ENCODE measurements around the gene ADPRH.

Gene ADPRH

GRCh38 chr3:119627461-119627860, 48.2 kb downstream of the ADPRH start:
- no peak for DNase-seq (ENCODE audit: extremely low read depth in 1 of 2, low read depth in 1 of 2)

DNA sequence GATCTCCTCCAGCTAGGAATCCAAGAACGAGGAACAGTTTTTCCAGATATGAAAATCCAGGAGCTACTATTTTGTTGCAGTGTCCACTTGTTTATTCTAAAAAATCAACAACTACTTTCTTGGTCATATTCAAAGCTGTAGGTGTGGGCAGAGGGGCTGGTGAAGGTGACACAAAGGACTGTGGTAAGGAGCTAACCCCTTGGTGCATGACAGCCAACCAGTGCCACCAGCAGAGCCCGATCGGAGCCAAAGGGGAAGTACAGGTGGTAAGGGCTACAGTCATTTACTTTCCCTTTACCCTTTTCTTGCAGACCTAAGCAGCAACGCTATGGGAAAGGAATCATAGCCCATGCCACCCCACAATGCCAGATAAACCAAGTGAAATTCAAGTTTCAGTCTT, 49.1 kb downstream of the ADPRH start:
- peak in 1 of 2 donors; percentile 10 for DNase-seq (ENCODE audit: extremely low read depth in 1 of 2, low read depth in 1 of 2)

DNA sequence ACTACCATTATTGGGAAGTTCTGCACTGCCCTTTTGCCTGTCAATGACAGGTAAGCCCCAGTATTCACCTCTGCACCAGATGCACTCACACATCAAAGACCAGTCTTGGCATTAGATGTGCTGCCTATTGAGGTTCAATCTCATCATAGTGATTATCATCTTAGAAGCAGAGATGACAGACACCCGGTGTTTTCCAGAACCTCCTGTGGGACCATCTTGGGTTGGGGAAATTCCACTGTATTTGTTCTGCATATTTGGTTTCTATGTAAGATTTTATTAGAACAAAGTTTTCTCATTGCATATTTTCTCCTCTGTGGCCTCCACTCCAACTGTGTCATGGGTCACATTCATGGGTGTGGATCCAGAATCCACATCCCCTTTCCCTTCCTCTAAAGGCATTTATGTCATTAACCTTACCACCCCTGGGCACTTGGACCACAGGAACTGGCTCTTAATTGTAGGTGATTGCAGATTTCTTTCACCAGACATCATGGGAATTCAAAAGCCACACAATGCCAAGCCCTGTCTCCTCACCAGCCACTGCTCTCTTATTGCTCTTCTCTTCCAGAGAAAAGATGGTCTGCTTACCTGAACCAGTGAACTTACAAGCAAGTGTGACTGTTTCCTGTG, 49.6 kb downstream of the ADPRH start:
- DNase-seq (ENCODE audit: extremely low read depth in 1 of 2, low read depth in 1 of 2) = no peak

DNA sequence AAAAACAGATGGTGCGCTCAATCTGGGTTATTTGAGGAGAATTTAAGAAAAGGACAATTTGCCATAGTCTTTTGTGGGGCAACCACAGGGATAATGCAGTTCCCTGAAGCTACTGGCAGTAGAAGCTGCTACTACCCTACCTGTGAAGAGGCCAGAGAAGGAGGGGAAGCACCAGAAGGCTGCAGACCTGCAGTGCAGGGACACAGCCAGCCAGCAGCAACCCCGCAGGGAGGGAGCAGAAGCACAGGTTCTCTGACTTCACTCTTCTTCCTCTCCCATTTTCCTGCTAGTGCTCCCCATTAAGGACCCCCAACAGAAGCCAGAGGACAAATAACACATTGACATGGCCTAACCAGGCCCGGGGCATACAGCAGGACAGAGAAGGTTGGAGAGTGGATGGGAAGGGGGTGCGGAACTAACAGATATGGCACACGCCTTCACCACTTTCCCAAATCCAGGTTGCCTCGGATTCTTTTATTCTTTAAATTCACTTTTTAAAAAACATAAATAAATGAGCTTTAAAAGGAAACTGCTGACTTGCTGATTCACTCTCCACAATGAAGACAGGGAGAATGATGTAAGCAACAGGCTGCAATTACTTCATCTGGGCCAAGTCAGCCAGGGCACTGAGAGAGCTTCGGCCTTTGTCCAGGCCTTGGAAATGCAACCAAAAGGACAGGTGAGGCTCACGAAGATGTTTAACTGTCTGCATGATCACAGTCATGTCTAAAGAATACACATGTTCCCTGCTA, 51.0 kb downstream of the ADPRH start:
- DNase-seq (ENCODE audit: extremely low read depth in 1 of 2, low read depth in 1 of 2) = no peak

- DNase-seq (ENCODE audit: extremely low read depth in 1 of 2, low read depth in 1 of 2) = no peak
Measured at GRCh38 chr3:119630880-119631329, 51.6 kb downstream of the ADPRH start.

DNA sequence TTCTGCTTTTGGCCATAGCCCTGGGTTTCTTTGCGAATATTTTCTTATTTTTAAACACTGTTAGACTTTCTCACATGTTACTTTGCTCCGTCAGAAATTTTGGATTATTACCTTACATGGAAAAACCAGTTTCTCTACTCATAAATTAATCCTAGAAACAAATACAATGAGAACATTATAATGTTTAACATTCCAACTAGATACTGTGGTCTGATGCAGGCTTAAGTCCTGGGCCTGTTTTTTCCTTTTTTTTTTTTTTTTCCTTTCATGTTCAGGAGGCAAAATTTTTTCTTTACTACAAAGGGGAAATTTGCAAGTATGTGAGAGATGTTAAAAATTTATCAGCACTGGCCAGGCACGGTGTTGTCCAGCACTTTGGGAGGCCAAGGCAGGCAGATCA, 52.2 kb downstream of the ADPRH start:
- no peak for DNase-seq (ENCODE audit: extremely low read depth in 1 of 2, low read depth in 1 of 2)

GRCh38 chr3:119632216-119632615, 52.9 kb downstream of the ADPRH start:
- DNase-seq (ENCODE audit: extremely low read depth in 1 of 2, low read depth in 1 of 2) = no peak

- DNase-seq (ENCODE audit: extremely low read depth in 1 of 2, low read depth in 1 of 2) = no peak
Measured at GRCh38 chr3:119632829-119633228, 53.5 kb downstream of the ADPRH start.

DNA sequence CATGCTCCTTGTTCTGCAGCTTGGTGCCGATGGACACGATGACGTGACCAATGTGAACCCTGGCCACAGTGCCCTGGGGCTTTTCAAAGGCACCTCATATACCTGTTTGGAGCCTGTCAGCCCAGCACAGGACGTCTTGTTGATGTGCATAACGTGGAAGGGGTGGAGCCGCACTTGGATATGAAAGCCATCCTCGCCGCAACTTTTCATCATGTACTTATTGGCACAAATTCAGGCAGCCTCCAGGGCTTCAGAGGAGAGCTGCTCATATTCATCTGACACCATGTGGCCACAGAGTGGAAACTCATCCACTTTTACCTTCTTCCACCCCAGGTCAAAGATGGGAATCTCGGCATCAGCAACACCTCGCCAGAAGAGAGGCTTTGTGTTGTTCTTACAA, 56.4 kb downstream of the ADPRH start:
- no peak for DNase-seq (ENCODE audit: extremely low read depth in 1 of 2, low read depth in 1 of 2)

DNA sequence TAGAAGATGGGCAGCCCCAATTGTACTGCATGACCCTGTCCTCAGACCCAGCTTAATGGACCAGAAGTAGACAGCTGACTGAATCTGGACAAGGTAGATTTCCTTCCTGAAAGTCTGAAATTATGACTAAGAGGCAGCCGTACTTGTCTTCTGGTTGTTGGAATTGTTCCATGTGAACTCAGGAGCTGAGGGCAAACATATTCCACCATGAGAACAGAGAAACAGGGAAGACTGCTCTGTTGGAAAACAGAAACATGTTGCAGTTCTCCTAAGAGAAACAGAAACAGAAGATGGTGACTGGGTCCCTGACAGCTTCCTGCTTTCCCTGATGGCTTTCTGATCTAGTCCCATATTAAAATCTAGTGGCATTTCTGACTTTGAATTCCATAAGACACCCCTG, 57.0 kb downstream of the ADPRH start:
- no peak for DNase-seq (ENCODE audit: extremely low read depth in 1 of 2, low read depth in 1 of 2)

DNA sequence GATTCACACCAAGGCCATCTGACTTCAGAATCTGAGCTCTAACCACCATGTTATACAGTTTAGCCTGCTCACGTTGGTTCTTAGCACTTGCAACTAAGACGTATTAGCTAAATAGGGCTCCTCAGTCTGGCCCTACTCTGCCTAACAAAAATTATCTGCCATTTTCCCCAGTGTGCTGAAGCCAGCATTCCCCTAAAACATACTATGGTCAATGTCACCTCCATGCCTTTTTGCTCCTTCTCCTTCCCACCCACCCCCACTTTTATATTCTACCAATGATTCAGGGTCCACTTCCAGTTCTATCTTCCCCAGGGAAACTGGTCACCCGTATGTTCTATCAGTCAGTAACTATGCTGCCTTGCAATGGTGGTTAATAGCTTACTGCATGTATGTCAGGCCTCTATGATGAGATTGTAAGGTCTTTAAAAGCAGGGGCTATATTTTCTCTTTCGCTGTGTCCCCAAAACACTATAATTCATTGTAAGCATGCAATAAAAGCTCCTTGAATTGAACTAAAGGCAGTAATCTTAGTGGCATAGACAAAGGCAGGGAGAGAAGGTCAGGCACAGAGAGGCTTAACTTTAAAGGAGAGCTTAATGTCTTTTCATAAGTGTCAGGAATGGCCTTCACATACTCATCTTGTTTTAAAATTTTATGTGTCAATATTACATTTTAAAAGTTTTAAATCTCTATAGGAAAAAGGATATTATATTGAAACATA, 57.8 kb downstream of the ADPRH start:
- no peak for DNase-seq (ENCODE audit: extremely low read depth in 1 of 2, low read depth in 1 of 2)

- no peak for DNase-seq (ENCODE audit: extremely low read depth in 1 of 2, low read depth in 1 of 2)
Measured at GRCh38 chr3:119637679-119638477, 58.6 kb downstream of the ADPRH start.
